ENCODE data around the gene DHX35. TPM values are rescaled to one million over a fixed set of nuclear protein-coding genes. Genes with fewer than 3 reads are reported as not detected.

DHX35 gene
- total and polyA plus RNA-seq, 2 of the 8 experiments (the other 6 are each of a cell fraction or from before 2014, with no cell fraction given) = 21.9 to 27.7 TPM

- H3K36me3 ChIP-seq (ENCODE audit: control insufficient read depth in 2 of 4, insufficient read depth in 4 of 4, low read length in 3 of 4) = no peaks in the 10 kb centered on the region
- H2AK5ac ChIP-seq (ENCODE audit: low read depth, low read length) = no peak overlapping the region; the same call in 1 of the 2 replicates
- DNase-seq (ENCODE audit: low read depth in 1 of 2, low spot score in 2 of 2) (no peak), FAIRE-seq (no peak)
- no peak overlapping the region for H4K91ac ChIP-seq (replicated peaks; ENCODE audit: insufficient read length, low read length)
- no peaks in the 10 kb centered on the region for H3K79me1 ChIP-seq (ENCODE audit: low read depth, low read length)
- H3K23ac ChIP-seq (ENCODE audit: insufficient read length) = no peak overlapping the region
- WGBS, 2 experiments (ENCODE audit: extremely low coverage in 1 of 2, insufficient coverage in 1 of 2, insufficient read length in 1 of 2, insufficient replicate concordance in 2 of 2, low coverage in 1 of 2, low lambda C conversion rate in 2 of 2, missing lambda C conversion rate in 1 of 2) = 90% methylated on average over 7 of the region's 7 CpGs; no CpG with 5 or more reads in 1 of the 2 experiments
- H3K4me2 ChIP-seq (ENCODE audit: insufficient read depth in 1 of 2, low read depth in 2 of 2, low read length in 2 of 2) = no peak overlapping the region
- H4K5ac ChIP-seq (ENCODE audit: insufficient read length, low read depth, low read length) = no peak overlapping the region
- no peak overlapping the region for H3K4ac ChIP-seq (replicated peaks; ENCODE audit: insufficient read length, low read depth, low read length)
- H2BK120ac ChIP-seq (replicated peaks; ENCODE audit: low read depth, low read length) = no peak overlapping the region
- H3K27me3 ChIP-seq (replicated peaks in 1 of 4; ENCODE audit: control insufficient read depth in 3 of 4, extremely low read depth in 1 of 4, insufficient read depth in 3 of 4, low read length in 3 of 4) = 0 out of 7 replicates have a peak, but pooled peaks cover 0 to 2% (median 0%) of the 10 kb centered on the region in 4 experiments
- no peak overlapping the region for H2BK12ac ChIP-seq (ENCODE audit: low read depth, low read length)
- H3K4me1 ChIP-seq (replicated peaks in 1 of 4; ENCODE audit: control insufficient read depth in 3 of 4, insufficient read depth in 4 of 4, low read length in 3 of 4) = peaks cover 0 to 3% (median 0%) of the 10 kb centered on the region in 4 experiments; a peak in 2 of 7 replicates
- H3K23me2 ChIP-seq (ENCODE audit: low read depth, low read length) = no peaks in the 10 kb centered on the region
- H4K8ac ChIP-seq (ENCODE audit: extremely low read depth, insufficient read depth, low read length) = 0 out of 2 replicates have a peak overlapping the region, but pooled peaks have one; percentile 57
- H4K20me1 ChIP-seq (replicated peaks in 1 of 2; ENCODE audit: control insufficient read depth in 1 of 2, insufficient read depth in 2 of 2, low read length in 2 of 2) = no peaks in the 10 kb centered on the region
- no peak overlapping the region for H2AFZ ChIP-seq (ENCODE audit: low read length)
- H3K56ac ChIP-seq (replicated peaks; ENCODE audit: insufficient read length, low read depth, low read length) = no peak overlapping the region
- H3K18ac ChIP-seq (ENCODE audit: extremely low read depth, low read length) = no peak overlapping the region
- no peak overlapping the region for H3K9ac ChIP-seq (replicated peaks in 1 of 4; ENCODE audit: extremely low read depth in 1 of 4, low read depth in 3 of 4, low read length in 3 of 4)
- no peak overlapping the region for H3K4me3 ChIP-seq (ENCODE audit: extremely low read depth in 1 of 4, insufficient read depth in 2 of 4, low read depth in 3 of 4, low read length in 4 of 4)
- no peaks in the 10 kb centered on the region; a peak in 1 of 4 replicates for H3K9me3 ChIP-seq (ENCODE audit: insufficient read depth in 2 of 2, low read depth in 1 of 2, low read length in 1 of 2)
- H3K14ac ChIP-seq (ENCODE audit: insufficient read length) = no peak overlapping the region
- H2BK15ac ChIP-seq (ENCODE audit: low read length) = peak overlapping the region; percentile 48; the same call in 1 of the 2 replicates
- no peak for TF ChIP-seq SIX5 (IDR thresholded peaks at IDR 0.05; ENCODE audit: low read depth, low read length)
- no peak for TF ChIP-seq KDM5A (IDR thresholded peaks at IDR 0.05; ENCODE audit: low read length)
- H2BK5ac ChIP-seq (ENCODE audit: low read depth, low read length) = no peak overlapping the region
- H2BK20ac ChIP-seq (ENCODE audit: low read length) = no peak overlapping the region
- ChIA-PET CTCF (ENCODE audit: partially characterized antibody) (interaction anchor here (1.2 to 11.3 kb wide), 3 partner anchors 11 to 20 kb away, joined by 3 to 197 read pairs (median 84); no protein-coding TSS in a partner anchor), POLR2A (ENCODE audit: partially characterized antibody) (no interaction called here)
- no peak overlapping the region for H3K27ac ChIP-seq (ENCODE audit: low read depth, low read length)
- no peaks in the 10 kb centered on the region for H3K79me2 ChIP-seq (ENCODE audit: control insufficient read depth in 1 of 2, insufficient read depth in 2 of 2, low read length in 2 of 2)
Observed at GRCh38 chr20:39070484-39071231, 108.5 kb downstream of the DHX35 start.
